HG03439 (cell line): ENCODE measurements around the gene TCF12.
"Not testable (repeated sequence)": the region's sequence is repeated elsewhere in the genome, so short reads cannot be mapped to it uniquely, and the experiment has no call there.

Source experiments
- ATAC-seq: cut with Tn5 transposase; IDR thresholded peaks from one replicate; pipeline ENCODE4 v1.9.1; 2021; ENCODE audit warnings: mild to moderate bottlenecking, moderate library complexity; ENCODE audit not compliant: unreplicated experiment

TCF12 gene

GRCh38 chr15:57086857-57087427 is 168.5 kb downstream of the TCF12 start:
- no peak for ATAC-seq

GRCh38 chr15:57089815-57090495 is 171.5 kb downstream of the TCF12 start:
- no peak for ATAC-seq

- ATAC-seq: no peak
Measured at GRCh38 chr15:57090496-57090859, 172.0 kb downstream of the TCF12 start.

GRCh38 chr15:57091636-57092035 is 173.2 kb downstream of the TCF12 start:
- no peak for ATAC-seq

- ATAC-seq: no peak
Measured at GRCh38 chr15:57092252-57092651, 173.8 kb downstream of the TCF12 start.

- no peak for ATAC-seq
Measured at GRCh38 chr15:57094321-57095257, 176.1 kb downstream of the TCF12 start.

GRCh38 chr15:57095896-57096295 is 177.5 kb downstream of the TCF12 start:
- ATAC-seq: no peak

GRCh38 chr15:57097246-57097645 is 178.8 kb downstream of the TCF12 start:
- ATAC-seq: no peak

- not testable (repeated sequence) for ATAC-seq
Measured at GRCh38 chr15:57097919-57098543, 179.6 kb downstream of the TCF12 start.

GRCh38 chr15:57098896-57099295 is 180.5 kb downstream of the TCF12 start:
- ATAC-seq: no peak

- ATAC-seq: no peak
Measured at GRCh38 chr15:57100136-57100539, 181.7 kb downstream of the TCF12 start.

- no peak for ATAC-seq
Measured at GRCh38 chr15:57102858-57103257, 184.4 kb downstream of the TCF12 start.

- no peak for ATAC-seq
Measured at GRCh38 chr15:57108296-57108695, 189.9 kb downstream of the TCF12 start.

- no peak for ATAC-seq
Measured at GRCh38 chr15:57109005-57109404, 190.6 kb downstream of the TCF12 start.

- ATAC-seq: no peak
Measured at GRCh38 chr15:57111002-57111401, 192.6 kb downstream of the TCF12 start.

- no peak for ATAC-seq
Measured at GRCh38 chr15:57112178-57112577, 193.7 kb downstream of the TCF12 start.

GRCh38 chr15:57114070-57114469 is 195.6 kb downstream of the TCF12 start:
- ATAC-seq: no peak

GRCh38 chr15:57118013-57118799 is 199.8 kb downstream of the TCF12 start:
- no peak for ATAC-seq

GRCh38 chr15:57122080-57122840 is 203.8 kb downstream of the TCF12 start:
- ATAC-seq: no peak

GRCh38 chr15:57124036-57124435 is 205.6 kb downstream of the TCF12 start:
- ATAC-seq: no peak
